Fibroblast of lung (primary cell): ENCODE results near the gene LRRC15.

ENCODE experiments used
- EZH2 ChIP-seq: IDR thresholded peaks from 2 replicates; pipeline ENCODE4 v1.5.1; 2012; ENCODE audit warnings: low read length, control low read depth, mild to moderate bottlenecking; ENCODE audit errors: missing control alignments
- TF ChIP-seq, protein P1 (sequence below), 2 donors: IDR thresholded peaks in 1 of 2; conservative IDR thresholded peaks in 1 of 2; 1 replicate in 1 of 2; 2 replicates in 1 of 2; pipeline ENCODE4 v1.5.1; 2011 to 2012; ENCODE audit warnings: low read length in 2 of 2, control low read depth in 1 of 2, inconsistent platforms in 1 of 2, low read depth in 1 of 2, mild to moderate bottlenecking in 1 of 2

DNA sequence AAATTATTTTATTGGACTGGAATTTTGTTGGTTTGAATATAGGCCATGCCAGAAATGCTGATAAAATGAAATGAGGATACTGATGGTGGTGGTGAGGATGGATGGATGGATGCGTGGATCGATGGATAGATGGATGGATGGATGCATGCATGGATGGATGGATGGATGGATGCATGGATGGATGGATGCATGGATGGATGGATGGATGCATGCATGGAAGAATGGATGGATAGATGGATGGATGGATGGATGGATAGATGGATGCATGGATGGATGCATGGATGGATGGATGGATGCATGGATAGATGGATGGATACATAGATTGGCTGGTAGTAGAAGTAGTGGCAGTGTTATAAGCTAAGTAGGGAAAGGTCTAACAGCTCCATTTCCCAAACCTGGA, 58.5 kb downstream of the LRRC15 start:
- TF ChIP-seq, protein P1, sequence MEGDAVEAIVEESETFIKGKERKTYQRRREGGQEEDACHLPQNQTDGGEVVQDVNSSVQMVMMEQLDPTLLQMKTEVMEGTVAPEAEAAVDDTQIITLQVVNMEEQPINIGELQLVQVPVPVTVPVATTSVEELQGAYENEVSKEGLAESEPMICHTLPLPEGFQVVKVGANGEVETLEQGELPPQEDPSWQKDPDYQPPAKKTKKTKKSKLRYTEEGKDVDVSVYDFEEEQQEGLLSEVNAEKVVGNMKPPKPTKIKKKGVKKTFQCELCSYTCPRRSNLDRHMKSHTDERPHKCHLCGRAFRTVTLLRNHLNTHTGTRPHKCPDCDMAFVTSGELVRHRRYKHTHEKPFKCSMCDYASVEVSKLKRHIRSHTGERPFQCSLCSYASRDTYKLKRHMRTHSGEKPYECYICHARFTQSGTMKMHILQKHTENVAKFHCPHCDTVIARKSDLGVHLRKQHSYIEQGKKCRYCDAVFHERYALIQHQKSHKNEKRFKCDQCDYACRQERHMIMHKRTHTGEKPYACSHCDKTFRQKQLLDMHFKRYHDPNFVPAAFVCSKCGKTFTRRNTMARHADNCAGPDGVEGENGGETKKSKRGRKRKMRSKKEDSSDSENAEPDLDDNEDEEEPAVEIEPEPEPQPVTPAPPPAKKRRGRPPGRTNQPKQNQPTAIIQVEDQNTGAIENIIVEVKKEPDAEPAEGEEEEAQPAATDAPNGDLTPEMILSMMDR (conservative IDR thresholded peaks at IDR 0.05 in 1 of 2, IDR thresholded peaks at IDR 0.05 in 1 of 2; ENCODE audit: low read depth in 1 of 2, low read length in 2 of 2) = no peak
- no peak for TF ChIP-seq EZH2
